Neural progenitor cell (in vitro differentiated cells): ENCODE measurements around the gene C7. TPM values are rescaled to one million over a fixed set of nuclear protein-coding genes. Genes with fewer than 3 reads are reported as not detected.
"Not testable (repeated sequence)": the region's sequence is repeated elsewhere in the genome, so short reads cannot be mapped to it uniquely, and the experiment has no call there.

ENCODE experiments used
- DNase-seq: peaks from one replicate; pipeline ENCODE4 v3.0.0-alpha.2; 2016; ENCODE audit warnings: low spot score
- H2AFZ ChIP-seq: fragments of 200-600 bp; sonication (generic); replicated peaks from 2 replicates; pipeline ENCODE4 v1.6.1; 2016; ENCODE audit warnings: antibody characterized with exemption
- H3F3A ChIP-seq: fragments of 200-600 bp; sonication (generic); 2 replicates; pipeline ENCODE4 v1.6.1; 2016; ENCODE audit warnings: antibody characterized with exemption, low read depth
- H3K27ac ChIP-seq: fragments of 200-600 bp; sonication (generic); 2 replicates; pipeline ENCODE4 v1.5.1; 2016; ENCODE audit warnings: mild to moderate bottlenecking
- H3K27me3 ChIP-seq: fragments of 200-600 bp; sonication (generic); 2 replicates; pipeline ENCODE4 v1.6.1; 2016; ENCODE audit warnings: mild to moderate bottlenecking, moderate library complexity
- H3K36me3 ChIP-seq: fragments of 200-600 bp; sonication (generic); 2 replicates; pipeline ENCODE4 v1.5.1; 2016
- H3K4me1 ChIP-seq: fragments of 200-600 bp; sonication (generic); 2 replicates; pipeline ENCODE4 v1.6.1; 2016; ENCODE audit warnings: mixed run types
- H3K4me2 ChIP-seq: fragments of 200-600 bp; sonication (generic); 2 replicates; pipeline ENCODE4 v1.6.1; 2016
- H3K4me3 ChIP-seq: fragments of 200-600 bp; sonication (generic); 2 replicates; pipeline ENCODE4 v1.5.1; 2016
- H3K79me2 ChIP-seq: fragments of 200-600 bp; sonication (generic); 2 replicates; pipeline ENCODE4 v1.6.1; 2016; ENCODE audit warnings: low read depth
- H3K9ac ChIP-seq: fragments of 200-600 bp; sonication (generic); 2 replicates; pipeline ENCODE4 v1.6.1; 2016
- H3K9me3 ChIP-seq: fragments of 200-600 bp; sonication (generic); 2 replicates; pipeline ENCODE4 v1.5.1; 2016; ENCODE audit warnings: low read depth
- H4K20me1 ChIP-seq: fragments of 200-600 bp; sonication (generic); 2 replicates; pipeline ENCODE4 v1.6.1; 2016; ENCODE audit warnings: low read depth
- H3K27ac Mint-ChIP-seq: 3 replicates; pipeline ENCODE4 v1.8.0; 2021; ENCODE audit warnings: mixed read lengths
- H3K27me3 Mint-ChIP-seq: 2 replicates; pipeline ENCODE4 v1.8.0; 2022; ENCODE audit warnings: low read depth, mild to moderate bottlenecking, inconsistent platforms, moderate library complexity, mixed read lengths; ENCODE audit not compliant: insufficient read depth
- H3K36me3 Mint-ChIP-seq: 3 replicates; pipeline ENCODE4 v1.8.0; 2021; ENCODE audit warnings: mixed read lengths
- H3K4me1 Mint-ChIP-seq: 3 replicates; pipeline ENCODE4 v1.8.0; 2021; ENCODE audit warnings: mixed read lengths
- H3K4me3 Mint-ChIP-seq: 3 replicates; pipeline ENCODE4 v1.8.0; 2021; ENCODE audit warnings: mild to moderate bottlenecking, moderate library complexity, mixed read lengths
- H3K9me3 Mint-ChIP-seq: 3 replicates; pipeline ENCODE4 v1.8.0; 2020; ENCODE audit warnings: mixed read lengths
- CTCF ChIP-seq: fragments of 200-600 bp; sonication (generic); IDR thresholded peaks from 2 replicates; pipeline ENCODE4 v1.5.1; 2017; ENCODE audit warnings: antibody characterized with exemption, mild to moderate bottlenecking
- EZH2 ChIP-seq: fragments of 200-600 bp; sonication (generic); IDR thresholded peaks from 2 replicates; pipeline ENCODE4 v1.6.1; 2017; ENCODE audit warnings: antibody characterized with exemption, mild to moderate bottlenecking, moderate library complexity
- EZH2phosphoT487 ChIP-seq: fragments of 200-600 bp; sonication (generic); IDR thresholded peaks from 2 replicates; pipeline ENCODE4 v1.6.1; 2017; ENCODE audit warnings: antibody characterized with exemption
- total RNA-seq: library from RNA; depleted of rRNA; stranded (reverse); fragments of >200 nt; gene quantifications from 2 replicates; pipeline ENCODE4 v1.2.3, GENCODE V29; 2015; ENCODE audit warnings: low replicate concordance

The C7 gene
- total RNA-seq, 1 donor from 2014 or later: not detected

- H3K4me1 ChIP-seq: no peaks in the 10 kb centered on the region
- no peaks in the 10 kb centered on the region for H3F3A ChIP-seq
- no peak overlapping the region for H3K4me2 ChIP-seq
- DNase-seq: no peak
- H3K4me3 ChIP-seq: no peak overlapping the region
- H3K4me1 Mint-ChIP-seq: no peaks in the 10 kb centered on the region
- no peaks in the 10 kb centered on the region for H3K36me3 Mint-ChIP-seq
- peaks cover 5% of the 10 kb centered on the region for H3K9me3 Mint-ChIP-seq
- no peaks in the 10 kb centered on the region for H3K27me3 ChIP-seq
- H3K36me3 ChIP-seq: no peaks in the 10 kb centered on the region
- H4K20me1 ChIP-seq: no peaks in the 10 kb centered on the region
- peaks cover 4% of the 10 kb centered on the region for H3K27me3 Mint-ChIP-seq
- H3K9ac ChIP-seq: no peak overlapping the region
- H3K79me2 ChIP-seq: no peaks in the 10 kb centered on the region
- no peak overlapping the region for H3K4me3 Mint-ChIP-seq
- H3K9me3 ChIP-seq: no peaks in the 10 kb centered on the region
- no peak overlapping the region for H2AFZ ChIP-seq
- no peak overlapping the region for H3K27ac Mint-ChIP-seq
- no peak overlapping the region for H3K27ac ChIP-seq
- TF ChIP-seq EZH2: no peak
- no peak for TF ChIP-seq CTCF
- no peak for TF ChIP-seq EZH2phosphoT487
These were observed 27.0 kb upstream of the C7 start for GRCh38 chr5:40882291-40882690.

- H3K27ac Mint-ChIP-seq, H3K4me2 ChIP-seq, H3F3A ChIP-seq, H3K4me1 ChIP-seq, H4K20me1 ChIP-seq, H3K36me3 ChIP-seq, DNase-seq, H3K9me3 Mint-ChIP-seq, H3K4me3 Mint-ChIP-seq, H3K27me3 Mint-ChIP-seq, H3K27me3 ChIP-seq, H3K9ac ChIP-seq, H2AFZ ChIP-seq, H3K9me3 ChIP-seq, H3K4me1 Mint-ChIP-seq, H3K27ac ChIP-seq, H3K79me2 ChIP-seq, H3K4me3 ChIP-seq, H3K36me3 Mint-ChIP-seq: not testable (repeated sequence)
These were observed 26.2 kb upstream of the C7 start for GRCh38 chr5:40883051-40883450.

- not testable (repeated sequence) for H3K9ac ChIP-seq, H3K79me2 ChIP-seq, H3K9me3 ChIP-seq, H4K20me1 ChIP-seq, H3F3A ChIP-seq, H3K27ac ChIP-seq, H3K4me3 Mint-ChIP-seq, H3K36me3 ChIP-seq, H3K27me3 Mint-ChIP-seq, H3K36me3 Mint-ChIP-seq, H3K4me1 ChIP-seq, H3K27me3 ChIP-seq, H3K4me1 Mint-ChIP-seq, H3K27ac Mint-ChIP-seq
- peak; percentile 40 for DNase-seq
- Histone ChIP-seq H2AFZ (peak overlapping the region; percentile 93), H3K4me2 (peak overlapping the region; percentile 61), H3K4me3 (peak overlapping the region; percentile 19)
- H3K9me3 Mint-ChIP-seq: peaks cover 13% of the 10 kb centered on the region
These were observed 13.6 kb upstream of the C7 start for GRCh38 chr5:40895440-40896425.

GRCh38 chr5:40904205-40904993 lies 4.9 kb upstream of the C7 start:
- no peaks in the 10 kb centered on the region for H3K9me3 Mint-ChIP-seq

More at GRCh38 chr5:40904205-40904993, 4.9 kb upstream of the C7 start:
- Histone ChIP-seq H4K20me1 (no peaks in the 10 kb centered on the region), H3K79me2 (no peaks in the 10 kb centered on the region), H3K4me3 (no peak overlapping the region), H2AFZ (peak overlapping the region; percentile 69), H3K4me1 (no peaks in the 10 kb centered on the region), H3K27ac (no peak overlapping the region), H3K9me3 (no peaks in the 10 kb centered on the region), H3K27me3 (no peaks in the 10 kb centered on the region), H3K4me2 (no peak overlapping the region), H3K9ac (no peak overlapping the region), H3K36me3 (no peaks in the 10 kb centered on the region), H3F3A (no peaks in the 10 kb centered on the region)
- TF ChIP-seq CTCF: peak; percentile 98
- TF ChIP-seq EZH2phosphoT487: no peak
- TF ChIP-seq EZH2: no peak
- peak; percentile 87 for DNase-seq
- Mint-ChIP-seq H3K4me3 (no peak overlapping the region), H3K4me1 (peaks cover 11% of the 10 kb centered on the region), H3K36me3 (no peaks in the 10 kb centered on the region), H3K27ac (no peak overlapping the region), H3K27me3 (peaks cover 5% of the 10 kb centered on the region)
